Suprapubic skin (tissue), 3 donors: ENCODE measurements around the gene LECT2.

ENCODE experiments used
- CTCF ChIP-seq, 2 donors: fragments of 200-600 bp in 1 of 2; fragments of 450-650 bp in 1 of 2; sonication (generic) in 1 of 2; IDR thresholded peaks; one replicate each; pipeline ENCODE4 v1.5.1; 2016 to 2019; ENCODE audit warnings: antibody characterized with exemption in 2 of 2, mild to moderate bottlenecking in 1 of 2, moderate library complexity in 1 of 2
- EP300 ChIP-seq: sonication (generic); formaldehyde crosslinking; IDR thresholded peaks from one replicate; pipeline ENCODE4 v1.6.1; 2017; ENCODE audit warnings: antibody characterized with exemption

DNA sequence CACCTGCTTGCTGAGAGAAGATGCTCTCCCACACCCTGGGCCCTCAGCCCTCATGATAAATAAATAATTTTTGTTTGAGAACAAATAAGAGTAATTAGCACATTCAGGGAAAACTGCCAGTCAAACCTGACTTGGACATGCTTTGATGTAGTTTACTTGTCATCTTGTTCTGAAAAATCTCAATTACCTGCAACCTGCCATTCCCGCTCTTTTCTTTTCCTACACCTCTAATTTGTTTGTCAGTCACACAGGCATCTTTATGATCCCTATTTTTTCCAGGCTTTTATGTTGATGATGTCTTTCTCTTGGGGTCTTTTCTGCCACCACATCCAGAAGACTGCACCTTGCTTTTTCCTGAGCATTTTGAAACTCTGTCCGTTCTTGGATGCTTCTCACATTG is 45.4 kb upstream of the LECT2 start:
- TF ChIP-seq CTCF (IDR thresholded peaks at IDR 0.05) (no peak), EP300 (no peak)
